ENCODE data around the gene ATP6V0E2. TPM values are rescaled to one million over a fixed set of nuclear protein-coding genes. Genes with fewer than 3 reads are reported as not detected.

The ATP6V0E2 gene
- total RNA-seq, 4 donors from 2014 or later, result 15.2 to 41.1 (median 26.8) TPM

DNA sequence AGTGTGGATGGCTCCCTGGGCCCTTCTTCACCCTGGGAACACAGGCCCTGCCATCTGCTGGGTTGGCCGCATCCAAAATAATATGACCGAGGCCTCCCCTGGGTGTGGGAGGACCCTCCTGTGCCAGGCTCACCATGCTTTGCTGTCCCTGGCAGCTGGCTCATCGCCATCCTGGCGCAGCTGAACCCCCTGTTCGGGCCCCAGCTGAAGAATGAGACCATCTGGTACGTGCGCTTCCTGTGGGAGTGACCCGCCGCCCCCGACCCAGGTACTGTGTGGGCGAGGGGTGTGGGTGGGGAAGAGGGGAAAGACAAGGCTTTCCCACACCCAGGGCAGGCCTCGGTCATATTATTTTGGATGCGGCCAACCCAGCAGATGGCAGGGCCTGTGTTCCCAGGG lies 4.8 kb downstream of the ATP6V0E2 start:
- peaks cover 16% of the 10 kb centered on the region for H3K4me1 ChIP-seq
- TF ChIP-seq POLR2AphosphoS5 (IDR thresholded peaks at IDR 0.05) (no peak), POLR2A (IDR thresholded peaks at IDR 0.05) (no peak), EP300 (IDR thresholded peaks at IDR 0.05) (no peak)
- TF ChIP-seq, protein P1, sequence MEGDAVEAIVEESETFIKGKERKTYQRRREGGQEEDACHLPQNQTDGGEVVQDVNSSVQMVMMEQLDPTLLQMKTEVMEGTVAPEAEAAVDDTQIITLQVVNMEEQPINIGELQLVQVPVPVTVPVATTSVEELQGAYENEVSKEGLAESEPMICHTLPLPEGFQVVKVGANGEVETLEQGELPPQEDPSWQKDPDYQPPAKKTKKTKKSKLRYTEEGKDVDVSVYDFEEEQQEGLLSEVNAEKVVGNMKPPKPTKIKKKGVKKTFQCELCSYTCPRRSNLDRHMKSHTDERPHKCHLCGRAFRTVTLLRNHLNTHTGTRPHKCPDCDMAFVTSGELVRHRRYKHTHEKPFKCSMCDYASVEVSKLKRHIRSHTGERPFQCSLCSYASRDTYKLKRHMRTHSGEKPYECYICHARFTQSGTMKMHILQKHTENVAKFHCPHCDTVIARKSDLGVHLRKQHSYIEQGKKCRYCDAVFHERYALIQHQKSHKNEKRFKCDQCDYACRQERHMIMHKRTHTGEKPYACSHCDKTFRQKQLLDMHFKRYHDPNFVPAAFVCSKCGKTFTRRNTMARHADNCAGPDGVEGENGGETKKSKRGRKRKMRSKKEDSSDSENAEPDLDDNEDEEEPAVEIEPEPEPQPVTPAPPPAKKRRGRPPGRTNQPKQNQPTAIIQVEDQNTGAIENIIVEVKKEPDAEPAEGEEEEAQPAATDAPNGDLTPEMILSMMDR (IDR thresholded peaks at IDR 0.05), result no peak
- H3K27ac ChIP-seq, result no peak overlapping the region
- WGBS, result no CpG with 5 or more reads among the region's 13 CpGs
- peaks cover 3% of the 10 kb centered on the region for H3K36me3 ChIP-seq
- H3K27me3 ChIP-seq, result no peaks in the 10 kb centered on the region
- H3K9me3 ChIP-seq, result no peaks in the 10 kb centered on the region
- DNase-seq (ENCODE audit: low spot score in 2 of 2), result no peak
- H3K4me3 ChIP-seq, result no peak overlapping the region

DNA sequence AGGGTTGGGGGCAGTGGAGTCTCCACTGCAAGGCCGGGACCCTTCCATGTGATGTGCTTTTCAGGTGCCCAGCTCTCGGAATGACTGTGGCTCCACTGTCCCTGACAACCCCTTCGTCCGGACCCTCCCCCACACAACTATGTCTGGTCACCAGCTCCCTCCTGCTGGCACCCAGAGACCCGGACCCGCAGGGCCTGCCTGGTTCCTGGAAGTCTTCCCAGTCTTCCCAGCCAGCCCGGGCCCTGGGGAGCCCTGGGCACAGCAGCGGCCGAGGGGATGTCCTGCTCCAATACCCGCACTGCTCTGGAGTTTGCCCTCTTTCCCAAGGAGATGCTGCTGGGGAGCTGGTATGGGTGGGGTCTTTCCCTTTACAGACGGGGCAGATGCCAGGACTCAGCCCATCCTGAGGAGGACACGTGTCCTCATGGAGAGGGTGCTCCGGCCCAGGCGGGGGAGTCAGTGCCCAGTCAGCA lies 5.5 kb downstream of the ATP6V0E2 start:
- no peak overlapping the region for H3K27ac ChIP-seq
- H3K36me3 ChIP-seq, result peaks cover 3% of the 10 kb centered on the region
- no peaks in the 10 kb centered on the region for H3K9me3 ChIP-seq
- H3K27me3 ChIP-seq, result no peaks in the 10 kb centered on the region
- no peak for DNase-seq (ENCODE audit: low spot score in 2 of 2)
- no peak for TF ChIP-seq EP300 (IDR thresholded peaks at IDR 0.05)
- no peak for TF ChIP-seq POLR2A (IDR thresholded peaks at IDR 0.05)
- no peak for TF ChIP-seq POLR2AphosphoS5 (IDR thresholded peaks at IDR 0.05)
- TF ChIP-seq, protein P1 (IDR thresholded peaks at IDR 0.05), result no peak
- no peak overlapping the region for H3K4me3 ChIP-seq
- WGBS, result 74% methylated on average over 3 of the region's 14 CpGs
- H3K4me1 ChIP-seq, result peaks cover 14% of the 10 kb centered on the region

DNA sequence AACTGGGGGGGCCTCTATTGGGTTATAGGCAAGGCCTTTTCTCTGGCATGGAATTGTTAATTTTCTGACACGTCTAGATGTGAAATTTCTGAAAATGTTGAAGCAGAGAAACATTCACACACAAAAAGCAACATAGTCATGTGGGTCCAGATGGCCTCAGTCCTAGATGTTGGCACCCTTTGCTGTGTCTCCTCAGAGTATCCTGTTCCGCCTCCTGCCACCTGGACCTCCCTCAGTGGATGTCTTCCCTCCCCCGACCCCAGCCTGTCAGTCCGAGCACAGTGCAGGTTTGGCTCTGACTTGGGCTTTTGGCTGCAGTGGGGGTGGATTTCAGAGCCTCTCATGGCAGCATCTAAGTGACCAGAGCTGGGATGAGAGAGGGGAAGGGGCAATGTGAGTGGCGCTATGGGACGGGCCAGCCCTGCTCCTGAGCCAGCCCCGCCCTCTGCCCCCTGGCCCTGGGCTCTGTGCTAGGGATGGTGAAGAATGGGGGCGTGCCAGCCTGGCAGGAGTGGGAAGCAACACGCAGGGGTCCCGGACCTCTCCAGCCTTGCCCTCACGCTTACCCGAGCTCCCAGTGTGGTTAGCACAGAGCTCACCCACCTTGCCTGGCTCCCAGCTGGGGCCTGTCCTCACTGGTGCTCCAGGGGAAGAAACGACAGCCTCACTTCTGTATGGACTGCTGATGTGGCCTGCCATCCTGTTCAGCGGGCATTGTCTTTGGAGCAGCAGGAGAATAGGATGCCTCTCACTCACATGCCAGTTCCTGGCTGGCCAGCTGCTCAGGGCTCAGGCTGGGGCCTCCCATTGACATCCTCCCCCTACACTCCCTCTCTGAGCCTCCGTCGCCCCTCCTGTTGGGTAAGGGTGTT lies 6.2 kb downstream of the ATP6V0E2 start:
- TF ChIP-seq EP300 (IDR thresholded peaks at IDR 0.05) (no peak), POLR2AphosphoS5 (IDR thresholded peaks at IDR 0.05) (no peak), POLR2A (IDR thresholded peaks at IDR 0.05) (no peak)
- TF ChIP-seq, protein P1 (IDR thresholded peaks at IDR 0.05), result no peak
- Histone ChIP-seq H3K36me3 (peaks cover 3% of the 10 kb centered on the region), H3K4me3 (no peak overlapping the region), H3K9me3 (no peaks in the 10 kb centered on the region), H3K4me1 (peaks cover 8% of the 10 kb centered on the region), H3K27me3 (no peaks in the 10 kb centered on the region), H3K27ac (no peak overlapping the region)
- WGBS, result 86% methylated on average over 8 of the region's 16 CpGs
- DNase-seq (ENCODE audit: low spot score in 2 of 2), result no peak

DNA sequence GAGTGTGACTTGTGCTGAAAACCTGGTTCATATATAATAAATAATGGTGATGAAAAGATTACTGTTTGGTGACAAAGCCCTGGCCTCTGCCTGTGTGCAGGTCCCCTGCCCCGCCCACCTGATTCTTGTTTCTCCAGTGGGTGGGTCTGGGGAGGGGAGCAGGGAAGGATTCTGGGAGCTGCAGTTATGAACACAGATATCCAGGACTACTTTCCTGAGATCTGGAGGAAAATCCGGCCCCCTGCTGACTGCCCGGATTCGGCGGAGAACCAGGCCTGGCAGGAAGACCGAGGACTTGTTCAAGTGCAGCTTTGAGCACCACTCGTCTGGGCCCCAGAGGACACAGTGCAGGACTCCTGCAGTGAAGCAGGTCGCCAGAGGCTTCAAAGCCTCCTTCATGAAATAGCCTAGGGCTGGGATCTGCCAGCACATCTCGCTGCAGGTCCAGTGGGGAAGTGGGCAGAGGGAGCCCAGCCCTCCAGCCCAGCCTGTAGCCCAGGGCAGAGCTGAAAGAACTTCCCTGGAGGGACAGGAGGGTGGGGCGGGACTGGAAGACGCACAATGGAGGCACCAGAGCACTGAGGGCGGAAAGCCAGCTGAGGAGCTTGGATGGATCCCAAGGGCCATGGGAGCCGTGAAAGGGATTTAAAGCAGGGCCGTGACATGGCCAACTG lies 7.0 kb downstream of the ATP6V0E2 start:
- Histone ChIP-seq H3K36me3 (peaks cover 3% of the 10 kb centered on the region), H3K27ac (no peak overlapping the region), H3K4me1 (peaks cover 8% of the 10 kb centered on the region), H3K4me3 (no peak overlapping the region), H3K27me3 (no peaks in the 10 kb centered on the region), H3K9me3 (no peaks in the 10 kb centered on the region)
- WGBS, result 70% methylated on average over 12 of the region's 14 CpGs
- DNase-seq (ENCODE audit: low spot score in 2 of 2), result no peak
- TF ChIP-seq EP300 (IDR thresholded peaks at IDR 0.05), result no peak
- TF ChIP-seq, protein P1 (IDR thresholded peaks at IDR 0.05), result no peak
- no peak for TF ChIP-seq POLR2AphosphoS5 (IDR thresholded peaks at IDR 0.05)
- no peak for TF ChIP-seq POLR2A (IDR thresholded peaks at IDR 0.05)
